ENCODE data around the gene UVRAG. TPM values are rescaled to one million over a fixed set of nuclear protein-coding genes. Genes with fewer than 3 reads are reported as not detected.
A peak's percentile ranks its signal among the peaks of the same experiment; 100 is the strongest.
"Not testable (repeated sequence)": the region's sequence is repeated elsewhere in the genome, so short reads cannot be mapped to it uniquely, and the experiment has no call there.

Gene UVRAG
- total and polyA plus RNA-seq, 8 donors = 4.7 to 55.5 (median 20.5) TPM

DNA sequence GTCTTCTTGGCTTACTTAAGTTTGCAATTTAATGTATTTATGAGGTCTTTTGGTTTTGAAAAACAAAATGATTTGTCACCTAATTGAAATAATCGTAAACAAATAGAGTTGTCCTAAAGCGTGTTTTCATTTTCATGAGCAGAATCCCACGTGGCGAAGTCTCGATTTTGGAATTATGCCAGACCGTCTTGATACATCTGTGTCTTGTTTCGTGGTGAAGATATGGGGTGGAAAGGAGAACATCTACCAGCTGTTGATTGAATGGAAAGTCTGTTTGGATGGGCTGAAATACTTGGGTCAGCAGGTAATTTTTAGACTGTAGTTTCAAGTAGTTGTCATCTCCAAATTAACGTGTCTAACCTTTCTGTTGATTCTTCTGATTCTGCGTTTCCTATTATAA, 64.7 kb downstream of the UVRAG start:
- 82 to 86% (median 85%) methylated on average over 9 of the region's 9 CpGs for WGBS, 5 donors

DNA sequence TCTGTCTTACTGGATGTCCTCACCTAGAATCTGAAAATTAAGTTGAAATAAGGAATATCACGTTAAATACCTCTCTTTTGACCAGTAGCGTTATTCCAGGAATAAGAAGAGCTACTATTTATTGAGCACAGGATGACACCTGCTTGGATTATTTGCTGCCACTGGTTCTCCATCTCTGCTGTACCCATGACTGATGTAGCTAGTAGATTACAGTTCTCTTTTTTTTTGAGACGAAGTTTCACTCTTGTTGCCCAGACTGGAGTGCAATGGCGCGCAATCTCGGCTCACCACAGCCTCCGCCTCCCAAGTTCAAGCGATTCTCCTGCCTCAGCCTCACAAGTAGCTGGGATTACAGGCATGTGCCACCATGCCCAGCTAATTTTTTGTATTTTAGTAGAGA, 65.3 kb downstream of the UVRAG start:
- Histone ChIP-seq H3K36me3 (peaks cover 12 to 28% (median 20%) of the 10 kb centered on the region in 4 donors), H3K4me1 (peaks cover 0 to 12% (median 7%) of the 10 kb centered on the region in 4 donors)
- intact Hi-C loops (cut with DNase I; ENCODE audit: low total_unique reads); H3K9me3 ChIP-seq; H3K27me3 ChIP-seq; H3K4me3 ChIP-seq; DNase-seq; H3K27ac ChIP-seq: not testable (repeated sequence)
- 96 to 99% (median 96%) methylated on average over 8 of the region's 8 CpGs for WGBS, 5 donors

More for the DNA sequence above, 64.7 kb downstream of the UVRAG start:
- H3K4me1 ChIP-seq = peaks cover 0 to 18% (median 13%) of the 10 kb centered on the region in 4 donors
- H3K36me3 ChIP-seq = peaks cover 12 to 28% (median 20%) of the 10 kb centered on the region in 4 donors
- no peak overlapping the region for H3K27ac ChIP-seq
- TF ChIP-seq POLR2A (IDR thresholded peaks at IDR 0.05) = no peak
- TF ChIP-seq, protein P1, sequence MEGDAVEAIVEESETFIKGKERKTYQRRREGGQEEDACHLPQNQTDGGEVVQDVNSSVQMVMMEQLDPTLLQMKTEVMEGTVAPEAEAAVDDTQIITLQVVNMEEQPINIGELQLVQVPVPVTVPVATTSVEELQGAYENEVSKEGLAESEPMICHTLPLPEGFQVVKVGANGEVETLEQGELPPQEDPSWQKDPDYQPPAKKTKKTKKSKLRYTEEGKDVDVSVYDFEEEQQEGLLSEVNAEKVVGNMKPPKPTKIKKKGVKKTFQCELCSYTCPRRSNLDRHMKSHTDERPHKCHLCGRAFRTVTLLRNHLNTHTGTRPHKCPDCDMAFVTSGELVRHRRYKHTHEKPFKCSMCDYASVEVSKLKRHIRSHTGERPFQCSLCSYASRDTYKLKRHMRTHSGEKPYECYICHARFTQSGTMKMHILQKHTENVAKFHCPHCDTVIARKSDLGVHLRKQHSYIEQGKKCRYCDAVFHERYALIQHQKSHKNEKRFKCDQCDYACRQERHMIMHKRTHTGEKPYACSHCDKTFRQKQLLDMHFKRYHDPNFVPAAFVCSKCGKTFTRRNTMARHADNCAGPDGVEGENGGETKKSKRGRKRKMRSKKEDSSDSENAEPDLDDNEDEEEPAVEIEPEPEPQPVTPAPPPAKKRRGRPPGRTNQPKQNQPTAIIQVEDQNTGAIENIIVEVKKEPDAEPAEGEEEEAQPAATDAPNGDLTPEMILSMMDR (IDR thresholded peaks at IDR 0.05) = no peak
- no peak for TF ChIP-seq EP300 (IDR thresholded peaks at IDR 0.05)
- TF ChIP-seq POLR2AphosphoS5 (IDR thresholded peaks at IDR 0.05) = no peak
- H3K4me3 ChIP-seq = no peak overlapping the region
- no peak for DNase-seq
- H3K9me3 ChIP-seq = no peaks in the 10 kb centered on the region
- intact Hi-C loops (cut with DNase I; ENCODE audit: low total_unique reads) = no loop called here
- no peaks in the 10 kb centered on the region for H3K27me3 ChIP-seq

DNA sequence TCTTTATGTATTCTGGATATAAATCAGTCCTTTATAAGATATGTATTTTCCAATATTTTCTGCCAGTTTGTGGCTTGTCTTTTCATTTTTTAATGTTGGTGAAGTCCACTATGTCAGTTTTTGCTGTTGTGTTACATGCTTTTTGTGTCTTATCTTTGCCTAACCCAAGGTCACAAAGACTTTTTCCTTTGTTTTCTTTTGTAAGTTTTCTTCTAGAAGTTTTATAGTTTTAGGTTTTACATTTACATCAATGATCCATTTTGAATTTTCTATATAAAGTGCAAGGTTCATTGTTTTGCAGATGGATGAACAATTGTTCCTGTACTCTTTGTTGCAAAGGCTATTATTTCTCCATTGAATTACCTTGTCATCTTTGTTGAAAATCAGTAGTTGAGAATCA, 69.3 kb downstream of the UVRAG start:
- H3K27ac ChIP-seq = no peak overlapping the region
- DNase-seq = no peak
- no peaks in the 10 kb centered on the region for H3K27me3 ChIP-seq
- peaks cover 12 to 31% (median 20%) of the 10 kb centered on the region in 4 donors for H3K36me3 ChIP-seq
- H3K9me3 ChIP-seq = no peaks in the 10 kb centered on the region
- peaks cover 0 to 4% (median 0%) of the 10 kb centered on the region in 4 donors for H3K4me1 ChIP-seq
- H3K4me3 ChIP-seq = no peak overlapping the region
- TF ChIP-seq EP300 (IDR thresholded peaks at IDR 0.05) = no peak
- TF ChIP-seq, protein P1 (IDR thresholded peaks at IDR 0.05) = no peak
- no peak for TF ChIP-seq POLR2AphosphoS5 (IDR thresholded peaks at IDR 0.05)
- TF ChIP-seq POLR2A (IDR thresholded peaks at IDR 0.05) = no peak
- intact Hi-C loops (cut with DNase I; ENCODE audit: low total_unique reads) = no loop called here

DNA sequence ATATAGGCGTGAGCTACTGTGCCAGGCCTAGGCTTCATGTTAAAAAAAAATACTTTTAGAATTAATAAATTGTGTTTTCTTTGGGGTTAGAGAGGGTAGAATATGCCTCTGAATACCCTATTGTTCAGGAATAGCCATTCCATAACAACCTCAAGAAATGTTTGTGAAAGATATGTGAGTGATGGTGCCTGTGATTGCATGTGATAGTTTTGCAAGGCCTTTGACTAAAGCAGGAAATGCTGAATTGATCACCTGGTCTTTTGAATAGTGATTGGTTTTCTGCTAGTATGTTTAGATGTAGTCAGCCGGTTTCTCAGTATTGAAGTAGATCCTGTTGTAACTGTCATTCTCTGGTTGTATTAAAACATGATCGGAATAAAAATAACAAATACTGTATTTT, 73.4 kb downstream of the UVRAG start:
- 96 to 99% (median 97%) methylated on average over 3 of the region's 3 CpGs for WGBS, 5 donors
- TF ChIP-seq, protein P1 (IDR thresholded peaks at IDR 0.05) = no peak
- no peak for TF ChIP-seq POLR2A (IDR thresholded peaks at IDR 0.05)
- no peak for TF ChIP-seq EP300 (IDR thresholded peaks at IDR 0.05)
- TF ChIP-seq POLR2AphosphoS5 (IDR thresholded peaks at IDR 0.05) = no peak
- Histone ChIP-seq H3K27me3 (no peaks in the 10 kb centered on the region), H3K4me3 (no peak overlapping the region), H3K9me3 (no peaks in the 10 kb centered on the region), H3K4me1 (peaks cover 0 to 22% (median 4%) of the 10 kb centered on the region in 4 donors), H3K36me3 (peaks cover 0 to 17% (median 12%) of the 10 kb centered on the region in 4 donors), H3K27ac (no peak overlapping the region)
- DNase-seq = no peak
- intact Hi-C loops (cut with DNase I; ENCODE audit: low total_unique reads) = no loop called here

DNA sequence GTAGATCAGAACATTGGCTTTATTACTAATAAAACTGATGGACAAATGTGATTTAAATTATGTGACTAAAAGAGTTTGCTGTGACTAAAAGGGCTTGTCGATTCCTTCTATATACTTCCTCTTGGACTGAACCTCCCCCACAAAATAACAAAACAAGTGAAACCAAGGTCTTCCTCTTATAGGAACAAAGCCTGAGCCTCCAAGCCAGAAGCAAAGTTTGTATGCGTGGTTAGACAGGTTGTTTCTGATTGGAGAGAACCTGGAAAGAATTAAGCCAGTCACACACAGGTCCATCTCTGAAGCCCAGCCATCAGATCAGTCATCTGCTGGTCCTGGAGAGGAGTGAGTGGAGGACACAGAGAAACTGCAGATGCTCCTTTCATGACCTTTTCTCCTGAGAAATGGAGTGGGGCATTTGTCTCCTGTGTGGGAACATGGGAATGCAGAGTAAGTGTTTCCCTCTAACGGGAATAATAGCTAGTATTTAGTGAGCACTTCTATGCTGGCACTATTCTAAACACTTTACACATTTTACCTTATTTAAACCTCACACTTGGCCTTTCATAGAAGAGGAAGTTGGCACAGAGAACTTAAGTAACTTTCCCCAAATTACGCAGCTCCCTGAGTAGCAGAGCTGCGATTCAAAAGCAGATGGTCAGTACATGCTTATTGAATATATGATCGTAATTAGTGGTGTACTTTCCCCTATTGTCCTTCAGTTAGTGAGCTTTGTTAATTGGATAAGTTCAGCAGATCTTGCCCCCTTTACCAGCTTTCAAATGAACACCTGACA, 77.1 kb downstream of the UVRAG start:
- Histone ChIP-seq H3K4me3 (no peak overlapping the region), H3K36me3 (peaks cover 0 to 17% (median 12%) of the 10 kb centered on the region in 4 donors), H3K27me3 (no peaks in the 10 kb centered on the region), H3K9me3 (no peaks in the 10 kb centered on the region), H3K4me1 (peaks cover 0 to 22% (median 4%) of the 10 kb centered on the region in 4 donors), H3K27ac (peak overlapping the region in 1 of 5 donors; percentile 40)
- intact Hi-C loops (cut with DNase I; ENCODE audit: low total_unique reads) = loop anchor here (10.0 kb wide), 1 partner anchor 423 kb away; no protein-coding TSS in a partner anchor
- TF ChIP-seq POLR2AphosphoS5 (IDR thresholded peaks at IDR 0.05) = no peak
- TF ChIP-seq, protein P1 (IDR thresholded peaks at IDR 0.05) = no peak
- TF ChIP-seq EP300 (IDR thresholded peaks at IDR 0.05) = no peak
- no peak for TF ChIP-seq POLR2A (IDR thresholded peaks at IDR 0.05)
- no peak for DNase-seq
- WGBS, 5 donors = 72 to 88% (median 83%) methylated on average over 6 of the region's 6 CpGs

Data from stomach (tissue), 9 donors.